COLO829 (cell line): ENCODE results near the gene KIF5C.
"Not testable (repeated sequence)": the region's sequence is repeated elsewhere in the genome, so short reads cannot be mapped to it uniquely, and the experiment has no call there.

Experiments used
- DNase-seq: peaks from one replicate; pipeline ENCODE4 v3.0.0; 2012; ENCODE audit warnings: low spot score

The KIF5C gene

GRCh38 chr2:148874868-148875341, at the start of gene KIF5C:
KIF5C (plus strand) TSS chr2:148875227; CDS start chr2:148875618, 391 bp downstream.
- DNase-seq, result peak; percentile 75

- peak; percentile 22 for DNase-seq
Measured at GRCh38 chr2:148826791-148827190, 48.2 kb upstream of the KIF5C start.

- no peak for DNase-seq
Measured at GRCh38 chr2:148828941-148829340, 46.1 kb upstream of the KIF5C start.

- no peak for DNase-seq
Measured at GRCh38 chr2:148829618-148830017, 45.4 kb upstream of the KIF5C start.

- DNase-seq, result no peak
Measured at GRCh38 chr2:148832637-148833036, 42.4 kb upstream of the KIF5C start.

- DNase-seq, result no peak
Measured at GRCh38 chr2:148842050-148842449, 33.0 kb upstream of the KIF5C start.

GRCh38 chr2:148848146-148848545, 26.9 kb upstream of the KIF5C start:
- no peak for DNase-seq

GRCh38 chr2:148853458-148853857, 21.6 kb upstream of the KIF5C start:
- no peak for DNase-seq

- no peak for DNase-seq
Measured at GRCh38 chr2:148860037-148860436, 15.0 kb upstream of the KIF5C start.

GRCh38 chr2:148861367-148861766, 13.7 kb upstream of the KIF5C start:
- DNase-seq, result no peak

- DNase-seq, result not testable (repeated sequence)
Measured at GRCh38 chr2:148862478-148862877, 12.5 kb upstream of the KIF5C start.

GRCh38 chr2:148865512-148865911, 9.5 kb upstream of the KIF5C start:
- no peak for DNase-seq

- no peak for DNase-seq
Measured at GRCh38 chr2:148866091-148866490, 8.9 kb upstream of the KIF5C start.

GRCh38 chr2:148867079-148867769, 7.8 kb upstream of the KIF5C start:
- no peak for DNase-seq

GRCh38 chr2:148875387-148876051, 492 bp downstream of the KIF5C start:
- no peak for DNase-seq

GRCh38 chr2:148876202-148876594, 1.2 kb downstream of the KIF5C start:
- DNase-seq, result no peak

- no peak for DNase-seq
Measured at GRCh38 chr2:148876595-148877402, 1.8 kb downstream of the KIF5C start.

- no peak for DNase-seq
Measured at GRCh38 chr2:148877403-148877740, 2.3 kb downstream of the KIF5C start.

- DNase-seq, result no peak
Measured at GRCh38 chr2:148880636-148881035, 5.6 kb downstream of the KIF5C start.

GRCh38 chr2:148882051-148882450, 7.0 kb downstream of the KIF5C start:
- no peak for DNase-seq

GRCh38 chr2:148885209-148885608, 10.2 kb downstream of the KIF5C start:
- DNase-seq, result no peak

- DNase-seq, result no peak
Measured at GRCh38 chr2:148885988-148886387, 11.0 kb downstream of the KIF5C start.
